Adrenal gland (tissue), 12 donors: ENCODE data around the gene ASAP2. TPM values are rescaled to one million over a fixed set of nuclear protein-coding genes. Genes with fewer than 3 reads are reported as not detected.
A peak's percentile ranks its signal among the peaks of the same experiment; 100 is the strongest.

ENCODE experiments used
- DNase-seq, 7 donors: peaks; one replicate each; pipeline ENCODE4 v3.0.0-alpha.2; 2019 to 2020
- H3K27ac ChIP-seq, 5 donors: fragments of 200-600 bp; sonication (generic) in 4 of 5; 1 replicate in 3 of 5; 2 replicates in 2 of 5; pipeline versions ENCODE4 v1.5.1 to v1.8.0; 2016 to 2020; ENCODE audit warnings: mild to moderate bottlenecking in 1 of 5
- H3K27me3 ChIP-seq: fragments of 200-600 bp; 2 replicates; pipeline ENCODE4 v1.8.0; 2021
- H3K36me3 ChIP-seq, 2 donors: fragments of 200-600 bp; replicated peaks in 1 of 2; 1 replicate in 1 of 2; 2 replicates in 1 of 2; pipeline versions ENCODE4 v1.5.1 to v1.8.0; 2018 to 2022
- H3K4me1 ChIP-seq, 2 donors: fragments of 200-600 bp; replicated peaks in 1 of 2; 1 replicate in 1 of 2; 2 replicates in 1 of 2; pipeline versions ENCODE4 v1.5.1 to v1.8.0; 2018 to 2021
- H3K4me3 ChIP-seq, 4 donors: fragments of 200-600 bp; sonication (generic) in 3 of 4; one replicate each; pipeline ENCODE4 v1.5.1; 2016 to 2018
- H3K9me3 ChIP-seq, 3 donors: fragments of 200-600 bp; sonication (generic) in 1 of 3; replicated peaks in 1 of 3; 1 replicate in 2 of 3; 2 replicates in 1 of 3; pipeline versions ENCODE4 v1.5.1 to v1.8.0; 2016 to 2021
- POLR2A ChIP-seq, 2 donors: fragments of 450-650 bp; IDR thresholded peaks; one replicate each; pipeline ENCODE4 v1.6.1; 2017; ENCODE audit warnings: antibody characterized with exemption in 2 of 2, mild to moderate bottlenecking in 2 of 2, moderate library complexity in 1 of 2
- WGBS, 4 donors: extraction: QIAGEN DNeasy Blood & Tissue Kit in 2 of 4; methylation state at CpG; one replicate each; pipeline versions ENCODE4 v1.1.5 to v1.1.7; 2013 to 2017; 5-methylcytosine and 5-hydroxymethylcytosine counted together
- intact Hi-C, 2 donors: fragments of 100-400 bp; cut with DNase I; formaldehyde crosslinking; loops; one replicate each; pipeline versions ENCODE4 v1.14.1 to v1.15.0; 2022 to 2023
- polyA plus RNA-seq, 3 donors: library from polyadenylated mRNA; stranded (reverse); fragments of 200-250 nt in 2 of 3; fragments of 350-450 nt in 1 of 3; fragmentation: Illumina TruSeq in 1 of 3; extraction: RNeasy Lipid Tissue Mini Kit (QIAGEN cat#74804) in 1 of 3; gene quantifications; one replicate each; pipeline ENCODE4 v1.2.3, GENCODE V29; 2013 to 2014
- total RNA-seq, 9 donors: library from RNA; depleted of rRNA in 4 of 9; stranded (reverse); fragments of >200 nt in 4 of 9; fragments of 120-200 nt in 1 of 9; fragmentation: NEBNext Ultra II Directional in 1 of 9; extraction: Animal tissue kit (Norgen Biotek cat#: 25700) in 1 of 9; gene quantifications; one replicate each; pipeline versions ENCODE4 v1.1.0 to v1.2.4, GENCODE V29; 2013 to 2023
- TF ChIP-seq, protein P1 (sequence below), 6 experiments: fragments of 450-650 bp in 4 of 6; fragments of 200-600 bp in 2 of 6; sonication (generic) in 1 of 6; IDR thresholded peaks; 1 replicate in 5 of 6; 2 replicates in 1 of 6; pipeline versions ENCODE4 v1.5.1 to v1.8.0; 2016 to 2021; ENCODE audit warnings: antibody characterized with exemption in 6 of 6, mild to moderate bottlenecking in 2 of 6, moderate library complexity in 1 of 6
- donor health status: healthy with polysubstance abuse.
- donor health status: Bipolar disorder and iron deficiency.
- donor health status: DM: yes; HTN: yes; CAD: no.
- donor health status: DM: no; HTN: no; CAD: no.
- donor health status: DM: no; HTN: no; CAD: no.
- donor health status: DM: yes; HTN: yes; CAD: no.

Gene ASAP2
- total and polyA plus RNA-seq, 12 donors = 5.4 to 12.9 (median 7.7) TPM

DNA sequence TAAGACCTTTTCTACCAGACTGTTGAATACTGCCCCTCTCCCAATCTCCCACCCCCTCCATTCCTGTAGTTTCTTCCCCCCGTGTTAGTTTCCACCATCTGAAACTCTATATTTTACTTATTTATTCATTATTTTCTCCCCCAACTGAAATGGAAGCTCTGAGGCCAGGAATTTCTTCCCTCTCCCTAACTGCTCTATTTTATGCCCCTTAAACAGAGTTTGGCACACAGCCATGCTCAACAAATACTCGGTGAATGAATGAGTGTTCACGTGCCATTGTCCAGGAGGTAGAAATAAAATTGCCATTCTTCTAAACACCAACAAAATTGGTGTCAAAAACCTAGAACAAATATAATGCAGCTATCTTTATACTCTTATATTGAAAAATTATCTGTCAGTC, 211.1 kb downstream of the ASAP2 start:
- peaks cover 0 to 8% of the 10 kb centered on the region in 2 donors for H3K36me3 ChIP-seq
- H3K4me3 ChIP-seq = no peak overlapping the region
- H3K27me3 ChIP-seq = no peaks in the 10 kb centered on the region
- 76 to 85% (median 77%) methylated on average over 3 of the region's 3 CpGs for WGBS, 4 donors
- intact Hi-C loops = no loop called here
- no peak for TF ChIP-seq POLR2A (IDR thresholded peaks at IDR 0.05)
- TF ChIP-seq, protein P1, sequence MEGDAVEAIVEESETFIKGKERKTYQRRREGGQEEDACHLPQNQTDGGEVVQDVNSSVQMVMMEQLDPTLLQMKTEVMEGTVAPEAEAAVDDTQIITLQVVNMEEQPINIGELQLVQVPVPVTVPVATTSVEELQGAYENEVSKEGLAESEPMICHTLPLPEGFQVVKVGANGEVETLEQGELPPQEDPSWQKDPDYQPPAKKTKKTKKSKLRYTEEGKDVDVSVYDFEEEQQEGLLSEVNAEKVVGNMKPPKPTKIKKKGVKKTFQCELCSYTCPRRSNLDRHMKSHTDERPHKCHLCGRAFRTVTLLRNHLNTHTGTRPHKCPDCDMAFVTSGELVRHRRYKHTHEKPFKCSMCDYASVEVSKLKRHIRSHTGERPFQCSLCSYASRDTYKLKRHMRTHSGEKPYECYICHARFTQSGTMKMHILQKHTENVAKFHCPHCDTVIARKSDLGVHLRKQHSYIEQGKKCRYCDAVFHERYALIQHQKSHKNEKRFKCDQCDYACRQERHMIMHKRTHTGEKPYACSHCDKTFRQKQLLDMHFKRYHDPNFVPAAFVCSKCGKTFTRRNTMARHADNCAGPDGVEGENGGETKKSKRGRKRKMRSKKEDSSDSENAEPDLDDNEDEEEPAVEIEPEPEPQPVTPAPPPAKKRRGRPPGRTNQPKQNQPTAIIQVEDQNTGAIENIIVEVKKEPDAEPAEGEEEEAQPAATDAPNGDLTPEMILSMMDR (IDR thresholded peaks at IDR 0.05) = no peak
- DNase-seq = no peak
- H3K9me3 ChIP-seq = no peaks in the 10 kb centered on the region
- H3K4me1 ChIP-seq = peaks cover 3 to 31% of the 10 kb centered on the region in 2 donors
- H3K27ac ChIP-seq = no peak overlapping the region

DNA sequence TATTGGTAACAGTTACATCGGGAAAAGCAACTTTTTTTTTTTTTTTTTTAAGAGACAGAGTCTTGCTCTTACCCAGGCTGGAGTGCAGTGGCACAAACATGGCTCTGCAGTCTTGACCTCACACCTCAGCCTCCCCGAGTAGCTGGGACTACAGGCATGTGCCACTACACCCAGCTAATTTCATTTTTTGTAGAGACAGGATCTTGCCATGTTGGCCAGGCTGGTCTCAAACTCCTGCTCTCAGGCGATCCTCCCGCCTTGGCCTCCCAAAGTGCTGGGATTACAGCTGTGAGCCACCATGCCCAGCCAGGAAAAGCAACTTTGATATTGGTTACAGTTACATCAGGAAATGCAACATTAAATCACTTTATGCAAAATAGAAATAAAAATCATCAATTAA, 212.1 kb downstream of the ASAP2 start:
- H3K4me3 ChIP-seq = no peak overlapping the region
- intact Hi-C loops = no loop called here

DNA sequence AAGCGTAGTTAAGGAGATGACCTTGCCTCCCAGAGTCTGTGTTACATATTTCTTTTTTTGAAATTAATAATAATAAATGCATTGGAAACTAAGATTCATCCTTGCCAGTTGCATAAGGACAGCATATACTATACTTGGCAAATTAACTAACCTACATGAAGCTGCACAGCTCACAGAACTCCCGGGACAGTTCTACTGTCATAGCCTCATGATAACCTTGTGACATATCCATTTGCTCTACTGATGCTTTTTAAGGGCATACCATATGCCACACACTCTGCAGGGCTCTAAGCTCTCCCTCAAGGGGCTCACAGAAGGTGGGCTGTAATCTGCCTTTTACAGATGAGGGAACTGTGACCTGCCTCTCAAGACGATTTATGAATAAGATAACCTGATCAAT, 212.9 kb downstream of the ASAP2 start:
- no peaks in the 10 kb centered on the region for H3K27me3 ChIP-seq
- WGBS, 4 donors = 76 to 82% (median 77%) methylated on average over 3 of the region's 3 CpGs
- no peak overlapping the region for H3K4me3 ChIP-seq
- peak in 1 of 7 donors; percentile 23 for DNase-seq
- no peak overlapping the region for H3K27ac ChIP-seq
- TF ChIP-seq, protein P1 (IDR thresholded peaks at IDR 0.05) = no peak
- TF ChIP-seq POLR2A (IDR thresholded peaks at IDR 0.05) = no peak
- intact Hi-C loops = no loop called here
- peaks cover 3 to 39% of the 10 kb centered on the region in 2 donors for H3K4me1 ChIP-seq
- peaks cover 0 to 8% of the 10 kb centered on the region in 2 donors for H3K36me3 ChIP-seq
- H3K9me3 ChIP-seq = no peaks in the 10 kb centered on the region

More for the DNA sequence above, 212.1 kb downstream of the ASAP2 start:
- Histone ChIP-seq H3K36me3 (peaks cover 0 to 8% of the 10 kb centered on the region in 2 donors), H3K9me3 (no peaks in the 10 kb centered on the region), H3K27ac (no peak overlapping the region), H3K27me3 (no peaks in the 10 kb centered on the region), H3K4me1 (peaks cover 3 to 31% of the 10 kb centered on the region in 2 donors)
- 89 to 94% (median 93%) methylated on average over 4 of the region's 4 CpGs for WGBS, 4 donors
- TF ChIP-seq POLR2A (IDR thresholded peaks at IDR 0.05) = no peak
- TF ChIP-seq, protein P1 (IDR thresholded peaks at IDR 0.05) = no peak
- no peak for DNase-seq

DNA sequence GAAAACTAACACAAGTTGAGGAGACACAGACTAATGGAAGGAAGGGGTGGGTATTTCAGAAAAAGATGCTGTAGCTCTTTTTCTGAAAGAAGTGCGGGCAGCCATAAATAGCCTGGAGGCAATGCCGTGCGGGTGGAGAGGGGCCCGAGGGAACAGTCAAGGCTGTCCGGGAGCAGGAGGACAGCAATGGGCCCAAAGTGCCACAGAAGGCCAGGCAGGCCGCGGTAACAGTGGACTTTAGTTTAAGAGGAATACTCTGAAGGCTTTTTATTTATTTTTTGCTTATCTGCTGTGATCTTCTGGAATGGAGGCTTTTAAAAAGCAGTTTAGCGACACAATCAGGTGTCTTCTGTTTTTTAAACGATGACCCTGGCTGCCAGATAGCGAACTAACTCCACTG, 213.9 kb downstream of the ASAP2 start:
- intact Hi-C loops = no loop called here
- no peak for TF ChIP-seq POLR2A (IDR thresholded peaks at IDR 0.05)
- TF ChIP-seq, protein P1 (IDR thresholded peaks at IDR 0.05) = no peak
- peaks cover 3 to 41% of the 10 kb centered on the region in 2 donors for H3K4me1 ChIP-seq

More for the DNA sequence above, 213.9 kb downstream of the ASAP2 start:
- no peaks in the 10 kb centered on the region for H3K9me3 ChIP-seq
- no peak for DNase-seq
- no peak overlapping the region for H3K4me3 ChIP-seq
- no peaks in the 10 kb centered on the region for H3K27me3 ChIP-seq
- no peak overlapping the region for H3K27ac ChIP-seq
- 74 to 78% (median 75%) methylated on average over 10 of the region's 10 CpGs for WGBS, 4 donors
- peaks cover 0 to 8% of the 10 kb centered on the region in 2 donors for H3K36me3 ChIP-seq
